Loucy (cell line): Measurements from ENCODE around the gene UCP3.

Experiments used
- EZH2phosphoT487 ChIP-seq: fragments of 200-600 bp; IDR thresholded peaks from 2 replicates; pipeline ENCODE4 v1.6.1; 2018; ENCODE audit warnings: antibody characterized with exemption, mild to moderate bottlenecking, moderate library complexity, borderline replicate concordance
- TF ChIP-seq, protein P1 (sequence below): fragments of 200-600 bp; sonication (generic); conservative IDR thresholded peaks from 2 replicates; pipeline ENCODE4 v1.5.1; 2014; ENCODE audit warnings: mild to moderate bottlenecking, antibody characterized with exemption, low read length

DNA sequence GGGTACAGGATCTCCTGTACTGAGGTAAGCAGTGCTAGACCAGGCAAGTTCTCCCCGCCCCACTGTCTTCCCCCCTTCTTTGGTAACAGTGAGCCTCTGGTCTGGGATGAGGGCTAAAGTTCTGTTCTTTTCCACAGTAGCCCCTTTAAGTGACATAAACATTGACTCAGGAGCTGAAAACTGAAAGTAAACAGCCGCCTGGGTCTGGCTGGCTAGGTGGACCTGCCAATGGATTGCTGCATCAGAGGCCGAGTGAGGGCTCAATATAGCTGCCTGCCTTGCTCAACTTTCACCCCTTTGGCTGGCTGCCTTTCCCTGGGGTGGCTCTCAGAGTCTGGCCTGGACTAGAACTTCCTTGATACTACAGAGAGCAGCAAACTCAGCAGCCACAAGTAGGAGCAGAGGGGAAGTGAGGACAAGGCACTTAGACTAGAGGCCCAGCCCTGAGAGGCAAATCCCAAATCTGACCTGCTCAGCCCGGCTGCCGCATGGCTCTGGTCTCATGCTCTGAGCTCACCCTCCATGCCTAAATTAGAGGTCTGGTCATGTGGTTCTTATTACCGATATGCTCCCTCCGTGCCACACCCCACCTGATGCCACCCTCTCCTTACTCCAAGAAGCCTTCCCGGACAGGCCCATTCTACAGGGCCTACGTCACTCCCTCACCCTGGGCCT is 9.6 kb upstream of the UCP3 start:
- TF ChIP-seq, protein P1, sequence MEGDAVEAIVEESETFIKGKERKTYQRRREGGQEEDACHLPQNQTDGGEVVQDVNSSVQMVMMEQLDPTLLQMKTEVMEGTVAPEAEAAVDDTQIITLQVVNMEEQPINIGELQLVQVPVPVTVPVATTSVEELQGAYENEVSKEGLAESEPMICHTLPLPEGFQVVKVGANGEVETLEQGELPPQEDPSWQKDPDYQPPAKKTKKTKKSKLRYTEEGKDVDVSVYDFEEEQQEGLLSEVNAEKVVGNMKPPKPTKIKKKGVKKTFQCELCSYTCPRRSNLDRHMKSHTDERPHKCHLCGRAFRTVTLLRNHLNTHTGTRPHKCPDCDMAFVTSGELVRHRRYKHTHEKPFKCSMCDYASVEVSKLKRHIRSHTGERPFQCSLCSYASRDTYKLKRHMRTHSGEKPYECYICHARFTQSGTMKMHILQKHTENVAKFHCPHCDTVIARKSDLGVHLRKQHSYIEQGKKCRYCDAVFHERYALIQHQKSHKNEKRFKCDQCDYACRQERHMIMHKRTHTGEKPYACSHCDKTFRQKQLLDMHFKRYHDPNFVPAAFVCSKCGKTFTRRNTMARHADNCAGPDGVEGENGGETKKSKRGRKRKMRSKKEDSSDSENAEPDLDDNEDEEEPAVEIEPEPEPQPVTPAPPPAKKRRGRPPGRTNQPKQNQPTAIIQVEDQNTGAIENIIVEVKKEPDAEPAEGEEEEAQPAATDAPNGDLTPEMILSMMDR: no peak
- no peak for TF ChIP-seq EZH2phosphoT487
